ENCODE data around the gene GMPR. TPM values are rescaled to one million over a fixed set of nuclear protein-coding genes. Genes with fewer than 3 reads are reported as not detected.
"Not testable (repeated sequence)": the region's sequence is repeated elsewhere in the genome, so short reads cannot be mapped to it uniquely, and the experiment has no call there.

The GMPR gene
- total RNA-seq, 1 experiment from 2014 or later: 6.0 TPM

DNA sequence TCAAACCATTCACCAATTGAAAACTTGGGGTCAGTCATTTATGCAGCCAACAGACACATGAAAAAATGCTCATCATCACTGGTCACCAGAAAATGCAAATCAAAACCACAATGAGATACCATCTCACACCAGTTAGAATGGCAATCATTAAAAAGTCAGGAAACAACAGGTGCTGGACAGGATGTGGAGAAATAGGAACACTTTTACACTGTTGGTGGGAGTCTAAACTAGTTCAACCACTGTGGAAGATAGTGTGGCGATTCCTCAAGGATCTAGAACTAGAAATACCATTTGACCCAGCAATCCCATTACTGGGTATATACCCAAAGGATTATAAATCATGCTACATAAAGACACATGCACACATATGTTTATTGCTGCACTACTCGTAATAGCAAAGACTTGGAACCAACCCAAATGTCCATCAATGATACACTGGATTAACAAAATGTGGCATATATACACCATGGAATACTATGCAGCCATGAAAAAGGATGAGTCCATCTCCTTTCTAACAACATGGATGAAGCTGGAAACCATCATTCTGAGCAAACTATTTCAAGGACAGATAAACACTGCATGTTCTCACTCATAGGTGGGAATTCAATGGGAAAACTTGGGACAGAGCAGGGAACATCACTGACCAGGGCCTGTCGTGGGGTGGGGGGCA lies 13.2 kb upstream of the GMPR start:
- not testable (repeated sequence) for DNase-seq (ENCODE audit: low read depth)

DNA sequence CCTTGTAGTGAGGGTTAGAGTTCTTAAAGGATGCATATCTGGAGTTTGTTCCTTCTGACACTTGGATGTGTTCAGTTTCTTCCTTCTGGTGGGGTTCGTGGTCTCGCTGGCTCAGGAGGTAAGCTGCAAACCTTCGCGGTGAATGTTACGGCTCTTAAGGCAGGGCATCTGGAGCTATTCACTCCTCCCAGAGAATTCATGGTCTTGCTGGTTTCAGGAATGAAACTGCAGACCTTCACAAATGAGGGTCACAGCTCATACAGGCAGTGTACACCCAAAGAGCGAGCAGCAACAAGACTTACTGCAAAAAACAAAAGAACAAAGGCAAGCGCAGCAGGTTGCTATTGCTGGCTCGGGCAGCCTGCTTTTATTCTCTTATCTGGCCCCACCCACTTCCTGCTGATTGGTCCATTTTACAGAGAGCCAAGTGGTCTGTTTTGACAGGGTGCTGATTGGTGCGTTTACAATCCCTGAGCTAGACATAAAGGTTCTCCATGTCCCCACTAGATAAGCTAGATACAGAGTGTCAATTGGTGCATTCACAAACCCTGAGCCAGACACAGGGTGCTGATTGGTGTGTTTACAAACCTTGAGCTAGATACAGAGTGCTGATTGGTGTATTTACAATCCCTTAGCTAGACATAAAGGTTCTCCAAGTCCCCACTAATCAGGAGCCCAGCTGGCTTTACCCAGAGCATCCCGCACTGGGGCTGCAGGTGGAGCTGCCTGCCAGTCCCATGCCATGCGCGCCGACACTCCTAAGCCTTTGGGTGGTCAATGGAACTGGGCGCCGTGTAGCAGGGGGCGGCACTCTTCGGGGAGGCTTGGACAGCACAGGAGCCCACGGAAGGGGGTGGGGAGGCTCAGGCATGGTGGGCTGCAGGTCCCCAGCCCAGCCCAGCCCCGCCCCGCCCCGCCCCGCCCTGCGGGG lies 12.0 kb upstream of the GMPR start:
- DNase-seq (ENCODE audit: low read depth): not testable (repeated sequence)

DNA sequence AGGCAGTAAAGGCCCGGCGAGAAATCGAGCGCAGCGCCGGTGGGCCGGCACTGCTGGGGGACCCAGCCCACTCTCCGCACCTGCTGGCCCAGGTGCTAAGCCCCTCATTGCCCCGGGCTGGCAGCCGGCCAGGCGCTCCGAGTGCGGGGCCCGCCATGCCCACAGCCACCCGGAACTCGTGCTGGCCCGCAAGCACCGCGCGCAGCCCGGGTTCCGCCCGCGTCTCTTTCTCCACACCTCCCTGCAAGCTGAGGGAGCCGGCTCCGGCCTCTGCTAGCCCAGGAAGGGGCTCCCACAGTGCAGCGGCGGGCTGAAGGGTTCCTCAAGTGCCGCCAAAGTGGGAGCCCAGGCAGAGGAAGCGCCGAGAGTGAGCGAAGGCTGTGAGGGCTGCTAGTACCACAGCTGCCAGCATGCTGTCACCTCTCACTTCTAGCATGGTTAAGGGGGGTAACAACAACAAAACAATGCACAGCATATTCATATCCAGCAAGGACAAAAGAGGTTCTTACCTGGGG lies 11.3 kb upstream of the GMPR start:
- no peak for DNase-seq (ENCODE audit: low read depth)

DNA sequence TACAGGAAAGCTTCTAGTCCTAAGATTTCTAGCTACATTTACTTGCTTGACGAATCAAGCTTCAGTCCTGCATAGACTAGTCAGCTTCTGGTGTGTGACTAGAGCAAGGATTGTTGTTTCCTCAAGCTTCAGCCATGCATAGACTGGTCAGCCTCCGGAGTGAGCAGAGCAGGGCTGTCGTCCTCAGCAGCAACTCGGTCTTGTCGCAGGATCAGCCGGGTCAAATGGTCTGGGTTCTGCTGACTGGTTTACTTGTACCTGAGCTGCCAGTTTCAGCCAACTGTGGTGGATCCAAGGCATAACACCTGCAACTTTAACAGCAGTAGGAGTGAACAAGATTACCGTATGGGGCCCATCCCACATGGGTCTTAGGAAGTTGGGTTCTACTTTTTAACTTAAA lies 10.8 kb upstream of the GMPR start:
- no peak for DNase-seq (ENCODE audit: low read depth)

DNA sequence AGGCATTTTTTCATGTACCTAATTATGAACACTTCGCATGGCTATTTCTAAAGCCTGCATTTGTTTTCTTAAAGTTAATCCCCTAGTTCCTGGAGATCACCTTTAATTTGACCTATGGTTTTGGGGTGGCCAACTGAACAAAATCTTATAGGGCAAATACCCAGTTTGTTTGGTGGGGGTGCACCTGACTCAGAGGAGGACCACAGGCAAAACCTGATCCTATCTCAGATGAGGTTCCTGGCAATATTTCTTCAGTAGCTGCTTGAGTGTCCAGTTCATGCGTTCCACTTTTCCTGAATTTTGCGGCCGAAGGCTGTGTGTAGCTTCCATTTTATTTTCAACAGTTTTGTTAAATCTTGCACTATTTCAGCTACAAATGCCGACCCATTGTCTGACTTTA lies 10.3 kb upstream of the GMPR start:
- no peak for DNase-seq (ENCODE audit: low read depth)

DNA sequence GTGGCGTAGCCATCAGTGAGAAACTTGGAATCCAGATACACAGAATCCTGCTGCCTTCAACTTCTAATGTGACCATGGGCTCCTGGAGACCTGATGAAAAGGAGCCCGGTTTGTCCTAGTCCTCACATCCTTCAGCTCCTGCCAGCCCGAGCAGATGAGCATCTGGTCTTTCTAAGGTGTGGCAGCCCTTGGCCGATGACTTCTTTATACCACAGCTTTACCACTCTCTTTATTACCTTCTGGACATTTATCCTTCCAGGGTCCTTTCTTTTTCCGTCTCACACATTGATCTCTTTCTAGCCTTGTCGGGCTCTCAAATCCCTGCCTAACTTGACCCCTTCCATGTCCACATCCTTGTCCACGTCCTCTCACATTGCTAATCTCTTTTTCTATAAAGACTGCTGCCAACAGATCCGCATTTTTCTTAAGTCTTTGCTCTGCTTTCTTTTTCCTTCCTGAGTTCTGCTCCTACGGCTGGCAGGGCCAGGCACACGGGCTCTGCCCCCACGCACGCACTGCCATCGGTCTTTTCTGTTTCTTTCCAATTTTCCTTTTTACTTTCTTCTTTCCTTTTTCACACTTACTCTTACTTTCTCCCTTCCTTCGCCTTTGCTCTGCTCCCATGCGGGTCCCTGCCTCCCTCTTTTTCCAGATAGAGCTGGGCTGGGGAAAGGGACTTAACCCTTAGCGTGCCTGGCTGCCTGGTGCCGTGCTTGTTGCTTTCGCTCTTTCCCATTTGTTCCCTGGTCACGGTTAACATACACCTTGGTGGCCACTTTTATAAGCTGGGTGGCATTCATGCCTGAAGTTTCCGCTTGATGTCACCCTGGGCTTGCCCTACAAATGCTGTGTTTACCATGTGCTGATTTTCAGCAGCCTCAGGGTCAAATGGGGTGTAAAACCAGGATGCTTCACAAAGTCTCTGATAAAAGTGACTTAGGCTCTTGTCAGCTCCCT lies 9.4 kb upstream of the GMPR start:
- no peak for DNase-seq (ENCODE audit: low read depth)

DNA sequence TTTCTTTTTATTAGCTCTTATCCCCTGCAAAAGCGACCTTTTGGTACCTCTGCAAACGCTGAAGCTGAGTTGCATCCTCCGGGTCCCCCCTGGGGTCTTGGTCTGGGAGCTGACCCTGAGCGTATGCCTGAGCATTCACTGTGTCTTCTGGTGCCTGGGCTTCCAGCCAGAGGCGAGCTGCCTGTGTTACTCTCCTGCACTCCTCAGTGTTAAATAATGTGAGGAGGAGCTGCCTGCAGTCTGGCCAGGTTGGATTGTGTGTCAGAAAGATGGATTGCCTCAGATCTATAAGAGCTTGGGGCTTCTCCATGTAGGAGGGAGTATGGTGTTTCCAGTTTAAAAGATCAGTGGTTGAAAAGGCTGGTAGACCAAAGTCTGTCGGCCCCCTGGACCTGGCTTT lies 8.7 kb upstream of the GMPR start:
- DNase-seq (ENCODE audit: low read depth): no peak

DNA sequence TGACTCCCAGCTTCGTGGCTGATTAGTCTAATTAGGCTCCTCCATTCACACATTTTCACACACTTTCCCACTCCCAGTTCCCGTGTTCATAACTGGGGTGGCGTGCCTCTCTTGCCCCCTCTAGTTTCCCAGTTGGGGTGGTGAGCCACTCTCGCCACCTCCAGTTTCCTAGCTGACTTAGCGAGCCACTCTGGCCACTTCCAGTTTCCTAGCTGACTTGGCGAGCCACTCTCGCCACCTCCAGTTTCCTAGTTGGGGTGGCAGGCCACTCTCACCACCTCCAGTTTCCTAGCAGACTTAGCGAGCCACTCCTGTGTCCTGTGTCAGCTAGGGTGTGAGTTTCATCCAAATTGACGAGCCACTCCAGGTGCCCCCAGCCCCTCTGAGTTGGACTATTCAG lies 7.4 kb upstream of the GMPR start:
- DNase-seq (ENCODE audit: low read depth): no peak

DNA sequence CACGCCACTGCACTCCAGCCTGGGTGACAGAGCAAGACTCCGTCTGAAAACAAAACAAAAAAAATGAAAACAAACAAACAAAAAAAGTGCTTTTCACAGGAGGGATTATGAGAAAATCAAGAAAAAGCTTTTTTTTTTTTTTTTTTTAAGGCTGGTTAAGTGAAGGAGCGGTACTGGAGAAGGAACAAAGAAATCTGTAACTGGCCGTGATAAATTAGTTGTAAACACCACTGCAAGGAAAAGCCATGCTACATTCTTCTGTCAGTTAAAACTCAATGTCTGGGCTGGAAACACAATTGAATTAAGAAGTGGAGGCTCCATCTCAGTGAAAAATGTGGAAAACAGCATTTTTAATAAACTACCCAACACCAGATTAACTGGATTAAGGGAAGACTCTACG lies 6.3 kb upstream of the GMPR start:
- DNase-seq (ENCODE audit: low read depth): no peak

DNA sequence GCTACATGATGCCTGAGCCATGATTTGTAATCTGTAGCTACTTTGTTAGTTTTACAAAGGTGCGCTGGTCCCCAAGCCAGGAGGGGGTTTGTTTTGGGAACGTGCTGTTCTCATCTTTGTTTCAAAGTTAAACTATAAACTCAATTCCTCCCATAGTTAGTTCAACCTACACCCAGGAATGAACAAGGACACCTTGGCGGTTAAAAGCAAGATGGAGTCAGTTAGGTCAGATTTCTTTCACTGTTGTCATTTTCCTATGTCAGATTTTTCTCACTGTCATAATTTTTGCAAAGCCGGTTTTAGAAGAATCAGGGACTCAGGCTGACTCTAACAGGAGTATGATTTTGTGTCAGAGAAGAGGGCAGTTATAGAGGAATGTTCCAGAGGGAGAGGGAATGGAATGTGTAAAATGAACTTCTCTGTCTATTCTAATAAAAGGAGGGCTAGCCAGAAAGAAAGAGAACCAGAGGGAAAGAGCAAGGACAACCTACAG lies 2.3 kb upstream of the GMPR start:
- DNase-seq (ENCODE audit: low read depth): no peak

DNA sequence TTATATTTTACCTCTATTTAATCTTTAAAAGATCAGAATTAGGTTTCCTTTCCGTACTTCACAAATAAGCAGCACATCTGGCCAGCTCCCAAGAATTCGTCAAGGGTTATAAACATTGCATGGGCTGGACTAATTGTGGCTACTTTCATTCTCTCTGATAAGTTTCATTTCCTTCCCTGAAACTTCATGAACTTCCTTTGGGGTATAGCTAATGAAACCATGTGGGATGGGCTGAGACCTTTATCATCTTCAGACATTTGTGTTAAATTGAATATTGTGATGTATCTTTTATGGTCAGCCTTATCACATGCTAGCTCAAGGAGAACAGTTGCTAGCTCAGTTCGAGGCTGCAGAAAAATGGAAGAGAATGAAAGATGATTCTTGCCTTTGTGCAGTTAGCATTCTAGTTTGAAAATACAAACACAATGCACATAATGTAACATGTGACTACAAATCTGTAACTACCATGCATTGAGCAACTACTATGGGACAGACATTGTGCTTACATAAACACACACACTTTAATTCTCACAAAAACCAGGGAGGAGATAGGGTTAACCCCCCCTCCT lies 1.7 kb upstream of the GMPR start:
- peak; percentile 57 for DNase-seq (ENCODE audit: low read depth)

DNA sequence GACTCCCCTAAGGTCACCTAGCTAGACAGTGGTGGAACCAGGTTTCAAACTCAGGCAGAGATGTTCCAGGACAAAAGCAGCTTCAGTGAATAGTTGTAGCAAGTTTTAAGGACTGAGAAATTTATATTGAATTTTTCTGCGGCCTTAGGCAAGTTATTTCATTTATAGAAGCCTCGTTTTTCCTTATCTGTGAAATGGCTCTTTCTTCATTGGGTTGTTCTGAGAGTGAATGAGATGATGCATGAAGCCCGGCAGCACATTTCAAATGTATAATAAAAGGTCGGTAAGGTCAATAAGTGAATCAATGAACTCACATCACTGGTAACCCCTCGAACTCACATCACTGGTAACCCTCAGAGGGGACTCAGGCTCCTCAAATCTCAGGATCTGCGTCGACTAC lies 1.1 kb upstream of the GMPR start:
- DNase-seq (ENCODE audit: low read depth): no peak

DNA sequence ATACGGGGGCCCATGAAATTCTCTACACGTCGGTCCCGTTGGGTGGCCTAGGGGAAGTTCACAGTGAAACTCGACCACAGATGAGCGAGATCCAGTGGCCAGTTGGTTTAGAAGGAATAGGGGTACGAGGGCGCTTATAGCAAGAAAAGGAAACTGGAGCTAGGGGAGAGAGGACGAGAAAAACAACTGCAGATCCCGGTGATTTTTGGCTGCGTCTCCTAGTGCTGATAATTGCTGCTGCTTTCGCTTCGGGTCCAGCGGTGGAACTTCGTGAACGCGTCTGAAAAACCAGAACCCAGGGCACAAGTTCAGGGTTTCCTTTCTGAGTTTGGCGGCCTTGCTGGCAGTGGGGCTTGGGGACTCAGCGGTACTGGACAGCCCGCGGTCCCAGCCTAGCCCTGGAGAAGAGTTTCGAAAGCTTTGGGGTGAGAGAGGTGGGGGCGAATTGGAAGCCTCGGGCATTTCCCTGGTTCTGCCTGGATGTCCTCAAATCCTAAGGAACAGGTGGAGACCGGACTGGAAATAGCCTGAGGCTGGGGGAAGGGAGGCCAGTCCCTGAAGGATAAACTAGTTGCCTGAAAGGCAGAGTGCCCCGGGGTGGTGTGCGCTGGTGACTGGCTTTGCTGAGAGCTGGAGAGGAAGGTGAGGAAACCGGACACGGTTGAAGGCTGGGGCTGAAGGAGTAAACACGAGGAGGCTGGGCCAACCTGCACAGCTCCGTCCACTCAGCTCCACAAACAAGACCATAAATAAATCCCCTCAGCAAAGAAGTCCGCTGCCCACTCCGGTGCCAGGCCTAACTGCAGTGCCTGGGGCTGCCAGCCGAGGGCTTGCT lies 793 bp downstream of the GMPR start:
- peak; percentile 51 for DNase-seq (ENCODE audit: low read depth)

DNA sequence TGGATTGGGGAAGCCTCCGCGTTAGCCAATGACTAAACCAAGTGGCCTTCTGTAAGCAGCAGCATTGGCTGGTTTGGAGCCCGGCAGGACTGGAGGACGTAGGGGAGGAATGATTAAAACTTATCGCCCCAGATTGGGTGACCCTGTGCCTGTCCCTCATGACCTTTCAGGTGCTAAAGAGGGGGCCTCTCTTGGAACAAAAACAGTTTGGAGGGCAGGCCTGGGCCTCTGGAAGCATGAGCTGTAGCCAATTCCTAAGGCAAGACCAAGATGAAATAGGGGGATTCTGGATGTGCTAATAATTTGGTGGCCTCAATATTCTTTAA lies 1.4 kb downstream of the GMPR start:
- DNase-seq (ENCODE audit: low read depth): peak; percentile 70

DNA sequence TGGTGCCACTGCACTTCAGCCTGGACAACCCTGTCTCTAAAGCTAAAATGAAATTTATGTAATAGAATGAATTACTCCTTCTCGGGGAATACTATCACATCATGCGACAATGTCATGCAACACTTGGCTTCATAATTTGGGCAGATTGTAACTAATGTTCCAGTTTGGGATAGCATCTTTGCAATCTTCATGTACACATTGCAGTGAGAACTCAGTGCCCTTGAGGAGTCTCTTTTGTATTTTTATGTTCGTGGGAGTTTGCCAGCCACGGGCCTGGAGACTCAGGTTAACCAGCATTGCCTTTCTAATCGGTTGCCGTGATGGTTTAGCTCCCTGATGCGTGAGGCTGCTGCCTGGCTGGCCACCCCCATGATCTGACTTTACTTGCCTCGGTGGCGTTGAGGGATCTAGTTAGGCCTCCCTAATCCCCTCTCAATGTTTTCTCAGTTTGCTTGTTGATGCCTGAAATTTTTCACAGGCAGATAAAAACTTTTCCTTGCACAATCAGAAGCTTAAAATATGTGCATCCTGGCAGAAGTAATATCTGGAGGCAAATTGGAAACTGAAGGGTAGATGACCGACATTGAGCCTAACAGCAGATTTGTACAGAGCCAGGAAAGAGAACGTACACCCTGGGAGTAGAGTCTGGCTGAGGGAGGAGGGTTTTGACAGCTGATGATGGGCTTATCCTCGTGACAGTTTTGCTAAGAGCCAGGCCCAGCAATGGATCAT lies 2.4 kb downstream of the GMPR start:
- DNase-seq (ENCODE audit: low read depth): no peak

DNA sequence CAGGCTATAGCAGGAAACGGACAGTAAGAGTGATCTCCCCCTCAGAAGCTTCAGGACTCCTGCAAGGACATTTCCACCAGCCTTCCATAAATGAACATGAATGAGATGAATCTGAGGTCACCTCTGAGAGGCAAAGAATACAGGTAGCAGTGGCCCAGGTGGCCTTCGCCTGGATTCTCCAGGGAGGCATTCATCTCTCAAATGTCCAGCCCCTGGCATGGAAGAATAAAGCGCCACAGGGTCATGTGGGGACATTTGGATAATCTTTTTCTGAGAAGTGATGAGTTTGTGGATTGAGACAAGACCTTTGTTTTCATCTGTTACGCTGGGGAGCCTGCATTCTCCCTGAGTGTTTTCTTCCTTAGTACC lies 2.9 kb downstream of the GMPR start:
- no peak for DNase-seq (ENCODE audit: low read depth)

DNA sequence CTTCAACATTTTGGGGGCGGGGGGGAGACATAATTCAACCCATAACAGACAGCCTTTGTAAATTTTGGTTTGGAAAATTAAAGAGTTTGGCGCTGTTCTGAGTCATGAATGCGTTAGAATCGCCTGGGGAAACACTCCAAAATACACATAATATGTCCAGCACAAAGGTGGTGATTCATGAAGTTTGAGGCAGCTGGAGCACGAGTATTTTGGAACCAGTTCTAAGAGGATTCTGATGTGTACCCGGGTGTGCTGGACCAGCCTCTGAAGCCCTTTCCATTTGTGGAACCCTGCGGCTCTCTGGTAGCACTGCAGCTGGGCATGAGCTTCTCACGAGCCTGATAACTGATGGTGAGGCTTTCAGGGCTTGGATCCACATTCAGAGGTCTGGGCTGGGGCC lies 4.7 kb downstream of the GMPR start:
- DNase-seq (ENCODE audit: low read depth): peak; percentile 93

DNA sequence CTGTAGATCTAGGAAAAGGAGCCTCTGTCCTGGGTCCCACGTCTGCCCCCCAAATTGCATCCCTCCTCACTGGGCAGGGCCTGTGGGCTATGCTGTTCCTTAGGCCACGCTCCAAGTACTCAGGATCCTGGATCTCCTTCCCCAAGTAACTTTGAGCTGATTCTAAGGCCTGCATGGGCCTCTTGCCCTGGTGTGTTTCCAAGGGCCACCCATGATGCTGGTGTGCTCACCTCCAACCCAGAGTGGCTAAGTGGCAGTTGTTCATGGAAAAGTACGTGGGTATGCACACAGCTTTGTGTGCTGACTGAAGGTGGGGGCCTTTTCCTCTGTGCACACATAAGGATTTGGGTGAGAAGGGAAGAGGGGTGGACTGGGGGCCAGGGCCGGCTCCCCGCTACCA lies 5.3 kb downstream of the GMPR start:
- no peak for DNase-seq (ENCODE audit: low read depth)

DNA sequence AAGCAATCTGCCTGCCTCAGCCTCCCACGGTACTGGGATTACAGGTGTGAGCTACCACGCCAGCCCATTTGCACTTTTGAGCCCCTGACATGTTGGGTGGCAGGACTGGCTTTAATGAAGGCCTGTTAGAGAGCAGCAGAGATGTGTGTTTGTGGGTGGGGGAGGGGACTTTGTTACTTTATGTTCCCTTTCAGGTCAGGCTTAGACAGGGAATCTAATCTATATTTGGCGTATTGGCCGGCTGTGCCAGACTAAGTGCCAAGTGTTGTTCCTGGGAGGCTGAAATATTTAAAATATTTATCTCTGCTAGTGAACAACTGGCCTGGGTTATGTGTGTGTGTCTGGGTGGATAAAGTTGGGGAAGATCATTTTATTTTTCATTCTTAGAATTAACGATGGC lies 6.1 kb downstream of the GMPR start:
- no peak for DNase-seq (ENCODE audit: low read depth)

All from LHCN-M2 (cell line).